Stomach (tissue), 4 donors: ENCODE measurements around the gene MTF1.
A peak's percentile ranks its signal among the peaks of the same experiment; 100 is the strongest.

ENCODE experiments used
- EP300 ChIP-seq: sonication (generic); formaldehyde crosslinking; IDR thresholded peaks from one replicate; pipeline ENCODE4 v1.6.1; 2017; ENCODE audit warnings: antibody characterized with exemption
- POLR2AphosphoS5 ChIP-seq, 3 donors: sonication (generic); formaldehyde crosslinking; IDR thresholded peaks; one replicate each; pipeline ENCODE4 v1.6.1; 2016; ENCODE audit warnings: antibody characterized with exemption in 3 of 3
- TF ChIP-seq, protein P1 (sequence below), 7 experiments: fragments of 450-650 bp in 4 of 7; fragments of 200-600 bp in 3 of 7; sonication (generic) in 3 of 7; IDR thresholded peaks; one replicate each; pipeline ENCODE4 v1.5.1; 2016 to 2019; ENCODE audit warnings: antibody characterized with exemption in 7 of 7, control low read depth in 2 of 7, mild to moderate bottlenecking in 1 of 7

DNA sequence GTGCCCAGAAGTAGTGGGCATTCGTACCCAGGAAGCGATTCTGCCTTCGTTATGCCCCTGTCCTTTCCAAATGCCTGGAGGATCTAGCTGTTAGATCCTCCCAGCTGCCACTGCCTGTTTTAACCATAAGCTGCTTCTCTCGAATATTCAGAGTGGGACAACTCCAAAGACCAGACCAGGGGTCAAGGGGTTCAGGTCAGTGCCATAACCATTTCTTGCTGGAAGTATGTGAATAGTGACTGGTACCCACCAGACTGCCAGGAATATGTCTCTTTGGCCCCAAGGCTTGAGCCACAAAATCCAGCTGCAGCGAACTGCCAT, 914 bp upstream of the MTF1 start:
- TF ChIP-seq, protein P1, sequence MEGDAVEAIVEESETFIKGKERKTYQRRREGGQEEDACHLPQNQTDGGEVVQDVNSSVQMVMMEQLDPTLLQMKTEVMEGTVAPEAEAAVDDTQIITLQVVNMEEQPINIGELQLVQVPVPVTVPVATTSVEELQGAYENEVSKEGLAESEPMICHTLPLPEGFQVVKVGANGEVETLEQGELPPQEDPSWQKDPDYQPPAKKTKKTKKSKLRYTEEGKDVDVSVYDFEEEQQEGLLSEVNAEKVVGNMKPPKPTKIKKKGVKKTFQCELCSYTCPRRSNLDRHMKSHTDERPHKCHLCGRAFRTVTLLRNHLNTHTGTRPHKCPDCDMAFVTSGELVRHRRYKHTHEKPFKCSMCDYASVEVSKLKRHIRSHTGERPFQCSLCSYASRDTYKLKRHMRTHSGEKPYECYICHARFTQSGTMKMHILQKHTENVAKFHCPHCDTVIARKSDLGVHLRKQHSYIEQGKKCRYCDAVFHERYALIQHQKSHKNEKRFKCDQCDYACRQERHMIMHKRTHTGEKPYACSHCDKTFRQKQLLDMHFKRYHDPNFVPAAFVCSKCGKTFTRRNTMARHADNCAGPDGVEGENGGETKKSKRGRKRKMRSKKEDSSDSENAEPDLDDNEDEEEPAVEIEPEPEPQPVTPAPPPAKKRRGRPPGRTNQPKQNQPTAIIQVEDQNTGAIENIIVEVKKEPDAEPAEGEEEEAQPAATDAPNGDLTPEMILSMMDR (IDR thresholded peaks at IDR 0.05), result peak in 2 of 7 experiments; percentile 1 to 17
- TF ChIP-seq POLR2AphosphoS5 (IDR thresholded peaks at IDR 0.05), result no peak
- no peak for TF ChIP-seq EP300
